Activated CD8-positive, alpha-beta memory T cell treated with anti-CD3 and anti-CD28 coated beads, Interleukin-2, amount 50 U/mL, for 4 hours (primary cell): ENCODE data around the gene BTN2A1.
A peak's percentile ranks its signal among the peaks of the same experiment; 100 is the strongest.
"Not testable (repeated sequence)": the region's sequence is repeated elsewhere in the genome, so short reads cannot be mapped to it uniquely, and the experiment has no call there.

Experiments
- DNase-seq: peaks from one replicate; pipeline ENCODE4 v3.0.0-alpha.2; 2020

Gene BTN2A1

DNA sequence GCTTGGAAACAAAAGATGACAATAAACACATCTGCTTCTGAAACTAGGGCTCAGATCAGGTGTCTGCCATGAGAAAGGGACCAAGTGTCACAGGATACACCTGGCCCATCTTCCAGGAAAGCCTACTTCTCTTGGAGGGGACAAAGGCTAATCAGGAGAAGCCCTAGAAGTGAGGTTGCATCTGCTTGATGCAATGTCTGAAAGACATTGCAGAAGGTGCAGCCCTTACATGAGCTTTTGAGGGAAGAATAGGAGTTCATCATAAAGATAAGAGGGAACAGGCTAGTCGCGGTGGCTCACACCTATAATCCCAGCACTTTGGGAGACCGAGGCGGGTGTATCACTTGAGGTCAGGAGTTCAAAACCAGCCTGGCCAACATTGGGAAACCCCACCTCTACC, 39.9 kb downstream of the BTN2A1 start:
- DNase-seq, result no peak

DNA sequence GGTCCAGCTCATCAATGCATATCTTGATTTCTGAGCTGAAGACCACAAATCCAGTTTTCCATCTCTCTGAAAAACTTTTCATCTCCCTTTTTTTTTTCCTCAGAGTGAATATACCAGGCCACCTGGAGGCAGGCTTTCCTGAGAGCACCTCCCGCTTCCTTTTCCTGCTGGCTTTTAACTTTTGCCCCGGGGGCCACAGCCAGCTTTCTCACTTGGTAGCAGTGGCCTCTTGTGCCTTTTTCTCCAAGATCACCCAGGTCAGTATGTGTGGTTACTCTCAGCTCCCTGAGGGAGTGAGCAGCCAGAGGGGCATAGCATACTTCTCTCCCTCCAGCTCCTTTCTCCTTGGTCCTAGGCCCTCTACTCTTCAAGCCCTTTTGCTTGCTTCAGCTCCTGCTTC, 42.3 kb downstream of the BTN2A1 start, which contains the start of gene BTN1A1:
Gene BTN1A1 (plus strand): TSS at position 202 of the 400 bp plus-strand sequence. CDS start 984 bp downstream, outside the sequence.
- DNase-seq, result no peak

DNA sequence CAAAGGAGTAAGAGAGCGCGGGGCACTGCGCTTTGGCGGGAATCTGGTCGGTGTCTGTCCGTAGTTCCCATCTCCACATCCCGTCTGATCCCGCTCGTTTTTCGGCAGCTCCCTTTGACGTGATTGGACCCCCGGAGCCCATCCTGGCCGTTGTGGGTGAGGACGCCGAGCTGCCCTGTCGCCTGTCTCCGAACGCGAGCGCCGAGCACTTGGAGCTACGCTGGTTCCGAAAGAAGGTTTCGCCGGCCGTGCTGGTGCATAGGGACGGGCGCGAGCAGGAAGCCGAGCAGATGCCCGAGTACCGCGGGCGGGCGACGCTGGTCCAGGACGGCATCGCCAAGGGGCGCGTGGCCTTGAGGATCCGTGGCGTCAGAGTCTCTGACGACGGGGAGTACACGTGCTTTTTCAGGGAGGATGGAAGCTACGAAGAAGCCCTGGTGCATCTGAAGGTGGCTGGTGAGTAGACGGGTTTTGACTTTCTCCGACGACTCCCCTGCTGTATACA, 43.8 kb downstream of the BTN2A1 start:
- peak; percentile 47 for DNase-seq

DNA sequence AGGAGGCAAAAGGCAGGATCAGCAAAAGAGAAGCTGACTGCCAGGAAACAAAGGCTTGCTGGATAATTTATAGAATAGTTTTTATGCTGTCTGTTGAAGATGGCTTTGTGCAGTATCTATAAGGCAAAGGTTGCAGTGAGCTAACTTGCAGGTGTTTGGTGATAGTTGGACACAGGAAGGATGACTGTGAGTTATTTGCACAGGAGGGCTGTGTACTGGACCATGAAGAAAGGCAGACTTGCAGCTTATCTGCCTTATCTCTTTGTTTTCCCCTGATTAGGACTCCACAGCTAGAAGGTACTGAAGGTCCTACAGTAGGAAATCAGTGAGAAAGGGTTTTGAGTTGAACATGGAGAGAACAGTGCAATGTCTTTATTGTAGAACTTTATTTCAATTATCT, 44.4 kb downstream of the BTN2A1 start:
- no peak for DNase-seq

DNA sequence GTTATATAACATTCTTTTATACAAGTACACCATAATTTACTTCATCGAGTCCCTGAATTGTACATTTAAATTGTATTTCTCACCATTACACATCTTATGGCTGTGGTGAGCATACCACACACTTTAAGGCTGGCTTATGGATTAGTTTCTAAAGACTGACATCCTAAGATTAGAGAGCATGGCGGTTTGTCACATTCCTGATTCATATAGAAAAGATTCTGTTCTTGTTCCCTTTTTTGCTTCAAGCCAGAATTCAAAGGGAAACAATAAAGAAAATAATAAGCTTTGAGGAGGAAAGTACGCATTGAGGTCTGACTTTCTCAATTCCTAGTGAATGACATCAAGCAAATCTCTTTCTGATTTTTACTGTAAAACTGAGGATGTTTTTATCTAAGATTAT, 44.9 kb downstream of the BTN2A1 start:
- no peak for DNase-seq

DNA sequence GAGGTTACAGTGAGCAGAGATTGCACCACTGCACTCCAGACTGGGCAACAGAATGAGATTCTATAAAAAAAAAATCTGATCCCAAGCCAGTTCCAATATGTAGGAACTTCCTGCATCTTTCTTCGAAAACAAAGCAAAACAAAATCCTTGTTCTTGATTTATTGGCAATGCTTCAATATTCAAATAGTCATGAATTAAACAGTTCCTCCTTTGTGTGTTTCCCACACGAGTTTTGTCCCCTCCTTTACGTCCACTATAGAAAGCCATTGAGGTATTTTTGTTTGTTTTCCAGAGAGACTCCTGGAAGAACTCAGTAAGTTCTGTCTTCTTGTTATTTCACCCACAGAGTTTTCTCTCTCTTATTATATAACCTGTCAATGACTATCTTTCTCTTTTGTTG, 49.9 kb downstream of the BTN2A1 start:
- DNase-seq, result no peak

DNA sequence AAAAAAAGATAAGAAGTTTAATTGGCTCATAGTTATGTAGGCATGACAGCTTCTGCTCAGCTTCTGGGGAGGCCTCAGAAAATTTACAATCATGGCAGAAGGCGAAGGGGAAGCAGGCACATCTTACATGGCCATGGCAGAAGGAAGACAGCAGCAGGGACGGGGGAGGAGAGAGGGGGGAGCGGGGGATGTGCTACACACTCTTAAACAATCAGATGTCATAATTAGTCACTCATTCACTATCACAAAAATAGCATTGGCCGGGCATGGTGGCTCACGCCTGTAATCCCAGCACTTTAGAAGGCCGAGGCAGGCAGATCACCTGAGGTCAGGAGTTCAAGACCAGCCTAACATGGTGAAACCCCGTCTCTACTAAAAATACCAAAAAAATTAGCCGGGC, 53.3 kb downstream of the BTN2A1 start:
- not testable (repeated sequence) for DNase-seq

DNA sequence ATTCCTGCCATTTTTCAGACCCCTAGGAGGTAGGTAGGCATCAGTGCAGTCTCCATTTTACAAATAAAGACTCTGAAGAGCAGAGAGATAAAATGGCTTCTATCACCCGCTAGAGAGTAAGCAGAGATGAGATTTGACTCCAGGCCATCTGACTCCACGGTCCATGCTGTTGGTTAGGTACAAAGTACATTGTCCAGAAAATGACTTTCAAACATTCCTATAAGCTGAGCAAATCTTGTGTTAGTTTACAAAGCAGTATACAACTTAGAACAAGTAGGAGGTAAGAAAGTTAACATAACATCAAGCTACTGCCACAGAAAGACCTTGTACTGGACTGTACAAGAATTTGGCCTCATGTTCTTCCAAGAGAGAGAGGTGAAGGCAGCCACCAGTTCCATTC, 57.2 kb downstream of the BTN2A1 start:
- no peak for DNase-seq

DNA sequence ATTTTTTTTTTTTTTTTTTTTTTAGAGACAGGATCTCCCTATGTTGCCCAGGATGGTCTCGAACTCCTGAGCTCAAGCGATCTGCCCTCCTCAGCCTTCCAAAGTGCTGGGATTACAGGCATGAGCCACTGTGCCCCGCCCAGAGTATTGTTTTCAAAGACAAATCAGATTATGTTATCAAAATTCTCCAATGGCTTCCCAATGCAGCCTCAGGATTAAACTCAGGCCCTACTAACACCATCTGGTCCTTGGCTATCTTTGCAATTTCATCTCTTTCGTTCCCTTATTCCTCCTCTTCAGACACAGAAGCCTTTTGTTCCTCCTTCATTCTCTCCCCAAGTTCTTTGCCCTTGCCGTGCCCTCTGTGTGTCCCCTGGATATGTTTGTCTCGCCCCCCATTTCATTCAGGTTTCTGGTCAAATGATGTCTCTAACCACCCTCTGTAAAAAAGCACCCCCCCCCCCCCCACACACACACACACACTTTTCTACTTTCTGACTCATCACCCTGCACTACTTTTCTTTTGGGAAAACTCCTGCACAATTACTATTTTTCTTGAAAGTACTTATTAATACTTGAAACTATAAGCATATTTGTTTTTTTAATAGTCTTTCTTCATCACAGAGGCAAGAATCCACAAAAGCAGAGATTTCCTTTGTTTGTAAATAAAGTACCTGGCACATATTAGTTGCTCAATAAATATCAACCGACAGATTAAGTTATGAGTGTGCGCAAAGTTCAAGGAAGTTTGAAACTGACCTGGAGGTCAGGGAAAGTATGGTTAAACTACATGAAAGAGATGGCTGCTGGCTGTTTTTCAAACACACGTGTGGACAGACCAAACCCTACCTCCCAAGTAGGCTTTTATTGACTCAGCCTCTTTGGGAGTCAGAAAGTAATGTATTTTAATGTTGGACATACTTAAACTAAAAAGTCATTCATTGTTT, 59.0 kb downstream of the BTN2A1 start:
- DNase-seq, result no peak
